WTC11 (cell line): ENCODE data around the gene ACOXL. TPM values are rescaled to one million over a fixed set of nuclear protein-coding genes. Genes with fewer than 3 reads are reported as not detected.
A peak's percentile ranks its signal among the peaks of the same experiment; 100 is the strongest.

Experiments used
- ATAC-seq: fragments of 200-7000 bp; cut with Tn5 transposase; 2 replicates; pipeline ENCODE4 v1.10.0; 2021; ENCODE audit warnings: mild to moderate bottlenecking, moderate library complexity
- CTCF ChIA-PET: fragments of 300-600 bp; sonication (Branson Sonifier 250); formaldehyde crosslinking; loops from one replicate; lab custom pipeline; 2021; ENCODE audit warnings: antibody characterized with exemption; lab: Charles Lee
- POLR2A ChIA-PET: fragments of 350-600 bp; sonication (Branson Sonifier 250); formaldehyde crosslinking; loops from one replicate; lab custom pipeline; 2021; ENCODE audit warnings: antibody characterized with exemption; lab: Charles Lee
- DNase-seq: peaks from one replicate; pipeline ENCODE4 v3.0.0; 2021; ENCODE audit warnings: low spot score
- H3K27ac Mint-ChIP-seq: 2 replicates; pipeline ENCODE4 v1.8.0; 2021; ENCODE audit warnings: mixed read lengths
- H3K27me3 Mint-ChIP-seq: 2 replicates; pipeline ENCODE4 v1.8.0; 2021; ENCODE audit warnings: low read depth, mild to moderate bottlenecking, moderate library complexity, mixed read lengths
- H3K36me3 Mint-ChIP-seq: 2 replicates; pipeline ENCODE4 v1.8.0; 2021; ENCODE audit warnings: mixed read lengths
- H3K4me1 Mint-ChIP-seq: 2 replicates; pipeline ENCODE4 v1.8.0; 2022; ENCODE audit warnings: mixed read lengths
- H3K4me3 Mint-ChIP-seq: 2 replicates; pipeline ENCODE4 v1.8.0; 2021; ENCODE audit warnings: mild to moderate bottlenecking, moderate library complexity, mixed read lengths
- H3K9me3 Mint-ChIP-seq: 2 replicates; pipeline ENCODE4 v1.8.0; 2021; ENCODE audit warnings: mixed read lengths
- ATF1 ChIP-seq: sonication (generic); formaldehyde crosslinking; IDR thresholded peaks from 2 replicates; pipeline ENCODE4 v1.8.1; 2023; ENCODE audit warnings: mild to moderate bottlenecking, moderate library complexity, missing genetic modification reagents
- E2F4 ChIP-seq: sonication (generic); formaldehyde crosslinking; IDR thresholded peaks from 2 replicates; pipeline ENCODE4 v1.8.1; 2022; ENCODE audit warnings: low read depth, mild to moderate bottlenecking, moderate library complexity, missing genetic modification reagents, borderline replicate concordance
- KAT7 ChIP-seq: sonication (generic); formaldehyde crosslinking; IDR thresholded peaks from 2 replicates; pipeline ENCODE4 v1.8.1; 2023; ENCODE audit warnings: missing genetic modification reagents, mild to moderate bottlenecking, borderline replicate concordance
- MYBL2 ChIP-seq: sonication (generic); formaldehyde crosslinking; IDR thresholded peaks from 2 replicates; pipeline ENCODE4 v1.8.1; 2023; ENCODE audit warnings: mild to moderate bottlenecking, moderate library complexity, missing genetic modification reagents
- NR1H2 ChIP-seq: sonication (generic); formaldehyde crosslinking; IDR thresholded peaks from 2 replicates; pipeline ENCODE4 v1.9.0; 2021; ENCODE audit warnings: mild to moderate bottlenecking, moderate library complexity, missing genetic modification reagents
- OVOL2 ChIP-seq: fragments of 250-450 bp; sonication (Bioruptor Pico); IDR thresholded peaks from 2 replicates; pipeline ENCODE4 v1.9.0; 2021; ENCODE audit warnings: mild to moderate bottlenecking, borderline replicate concordance
- RORB ChIP-seq: fragments of 250-450 bp; sonication (Bioruptor Pico); IDR thresholded peaks from 2 replicates; pipeline ENCODE4 v1.9.0; 2021; ENCODE audit warnings: mild to moderate bottlenecking
- SP1 ChIP-seq: sonication (generic); formaldehyde crosslinking; conservative IDR thresholded peaks from 2 replicates; pipeline ENCODE4 v1.8.1; 2022; ENCODE audit warnings: missing genetic modification reagents
- ZBTB43 ChIP-seq: sonication (generic); formaldehyde crosslinking; IDR thresholded peaks from 2 replicates; pipeline ENCODE4 v1.8.1; 2023; ENCODE audit warnings: mild to moderate bottlenecking, missing genetic modification reagents
- total RNA-seq: library from RNA; stranded (reverse); gene quantifications from 3 replicates; pipeline ENCODE4 v1.2.3, GENCODE V29; 2021
- TF ChIP-seq, protein P1 (sequence below): fragments of 250-450 bp; sonication (Bioruptor Pico); IDR thresholded peaks from 2 replicates; pipeline ENCODE4 v1.9.0; 2021; ENCODE audit warnings: mild to moderate bottlenecking
- TF ChIP-seq, protein P2 (sequence below): sonication (generic); formaldehyde crosslinking; IDR thresholded peaks from 2 replicates; pipeline ENCODE4 v1.8.1; 2023; ENCODE audit warnings: mild to moderate bottlenecking, moderate library complexity, missing genetic modification reagents
- TF ChIP-seq, protein P3 (sequence below): fragments of 250-450 bp; sonication (Bioruptor Pico); IDR thresholded peaks from 2 replicates; pipeline ENCODE4 v1.9.0; 2021; ENCODE audit warnings: mild to moderate bottlenecking
- TF ChIP-seq, protein P4 (sequence below): sonication (generic); formaldehyde crosslinking; IDR thresholded peaks from 2 replicates; pipeline ENCODE4 v1.8.1; 2023; ENCODE audit warnings: mild to moderate bottlenecking, missing genetic modification reagents, borderline replicate concordance

The ACOXL gene
- total RNA-seq, 1 experiment from 2014 or later = 14.9 TPM

GRCh38 chr2:111122631-111123421 is 390.5 kb downstream of the ACOXL start (continued):
- TF ChIP-seq ZBTB43 (CRISPR knock-in tag) = peak; percentile 41; the same call in 1 of the 2 replicates
- TF ChIP-seq NR1H2 = no peak
- TF ChIP-seq, protein P1, sequence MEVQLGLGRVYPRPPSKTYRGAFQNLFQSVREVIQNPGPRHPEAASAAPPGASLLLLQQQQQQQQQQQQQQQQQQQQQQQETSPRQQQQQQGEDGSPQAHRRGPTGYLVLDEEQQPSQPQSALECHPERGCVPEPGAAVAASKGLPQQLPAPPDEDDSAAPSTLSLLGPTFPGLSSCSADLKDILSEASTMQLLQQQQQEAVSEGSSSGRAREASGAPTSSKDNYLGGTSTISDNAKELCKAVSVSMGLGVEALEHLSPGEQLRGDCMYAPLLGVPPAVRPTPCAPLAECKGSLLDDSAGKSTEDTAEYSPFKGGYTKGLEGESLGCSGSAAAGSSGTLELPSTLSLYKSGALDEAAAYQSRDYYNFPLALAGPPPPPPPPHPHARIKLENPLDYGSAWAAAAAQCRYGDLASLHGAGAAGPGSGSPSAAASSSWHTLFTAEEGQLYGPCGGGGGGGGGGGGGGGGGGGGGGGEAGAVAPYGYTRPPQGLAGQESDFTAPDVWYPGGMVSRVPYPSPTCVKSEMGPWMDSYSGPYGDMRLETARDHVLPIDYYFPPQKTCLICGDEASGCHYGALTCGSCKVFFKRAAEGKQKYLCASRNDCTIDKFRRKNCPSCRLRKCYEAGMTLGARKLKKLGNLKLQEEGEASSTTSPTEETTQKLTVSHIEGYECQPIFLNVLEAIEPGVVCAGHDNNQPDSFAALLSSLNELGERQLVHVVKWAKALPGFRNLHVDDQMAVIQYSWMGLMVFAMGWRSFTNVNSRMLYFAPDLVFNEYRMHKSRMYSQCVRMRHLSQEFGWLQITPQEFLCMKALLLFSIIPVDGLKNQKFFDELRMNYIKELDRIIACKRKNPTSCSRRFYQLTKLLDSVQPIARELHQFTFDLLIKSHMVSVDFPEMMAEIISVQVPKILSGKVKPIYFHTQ = no peak
- TF ChIP-seq OVOL2 (CRISPR knock-in tag) = no peak

DNA sequence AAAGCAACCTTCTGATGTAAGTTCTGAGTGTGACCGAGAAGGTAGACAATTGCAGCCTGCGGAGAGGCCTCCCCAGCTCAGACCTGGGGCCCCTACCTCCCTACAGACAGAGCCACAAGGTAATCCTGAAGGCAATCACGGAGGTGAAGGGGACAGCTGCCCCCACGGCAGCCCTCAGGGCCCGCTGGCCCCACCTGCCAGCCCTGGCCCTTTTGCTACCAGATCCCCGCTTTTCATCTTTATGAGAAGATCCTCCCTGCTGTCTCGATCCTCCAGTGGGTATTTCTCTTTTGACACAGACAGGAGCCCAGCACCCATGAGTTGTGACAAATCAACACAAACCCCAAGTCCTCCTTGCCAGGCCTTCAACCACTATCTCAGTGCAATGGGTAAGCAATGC is 391.4 kb downstream of the ACOXL start:
- Mint-ChIP-seq H3K27me3 (peaks cover 29% of the 10 kb centered on the region), H3K9me3 (no peaks in the 10 kb centered on the region), H3K36me3 (peaks cover 46% of the 10 kb centered on the region), H3K4me3 (peak overlapping the region; percentile 84), H3K4me1 (peaks cover 19% of the 10 kb centered on the region), H3K27ac (peak overlapping the region; percentile 38)
- ChIA-PET CTCF (no interaction called here), POLR2A (no interaction called here)
- TF ChIP-seq KAT7 (CRISPR knock-in tag) = no peak
- TF ChIP-seq RORB (CRISPR knock-in tag) = no peak
- TF ChIP-seq MYBL2 = no peak
- no peak for TF ChIP-seq E2F4
- TF ChIP-seq, protein P2, sequence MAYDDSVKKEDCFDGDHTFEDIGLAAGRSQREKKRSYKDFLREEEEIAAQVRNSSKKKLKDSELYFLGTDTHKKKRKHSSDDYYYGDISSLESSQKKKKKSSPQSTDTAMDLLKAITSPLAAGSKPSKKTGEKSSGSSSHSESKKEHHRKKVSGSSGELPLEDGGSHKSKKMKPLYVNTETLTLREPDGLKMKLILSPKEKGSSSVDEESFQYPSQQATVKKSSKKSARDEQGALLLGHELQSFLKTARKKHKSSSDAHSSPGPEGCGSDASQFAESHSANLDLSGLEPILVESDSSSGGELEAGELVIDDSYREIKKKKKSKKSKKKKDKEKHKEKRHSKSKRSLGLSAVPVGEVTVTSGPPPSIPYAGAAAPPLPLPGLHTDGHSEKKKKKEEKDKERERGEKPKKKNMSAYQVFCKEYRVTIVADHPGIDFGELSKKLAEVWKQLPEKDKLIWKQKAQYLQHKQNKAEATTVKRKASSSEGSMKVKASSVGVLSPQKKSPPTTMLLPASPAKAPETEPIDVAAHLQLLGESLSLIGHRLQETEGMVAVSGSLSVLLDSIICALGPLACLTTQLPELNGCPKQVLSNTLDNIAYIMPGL (CRISPR knock-in tag) = no peak
- TF ChIP-seq, protein P3, sequence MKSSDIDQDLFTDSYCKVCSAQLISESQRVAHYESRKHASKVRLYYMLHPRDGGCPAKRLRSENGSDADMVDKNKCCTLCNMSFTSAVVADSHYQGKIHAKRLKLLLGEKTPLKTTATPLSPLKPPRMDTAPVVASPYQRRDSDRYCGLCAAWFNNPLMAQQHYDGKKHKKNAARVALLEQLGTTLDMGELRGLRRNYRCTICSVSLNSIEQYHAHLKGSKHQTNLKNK (CRISPR knock-in tag) = no peak
- no peak for TF ChIP-seq ATF1 (CRISPR knock-in tag)
- TF ChIP-seq, protein P4, sequence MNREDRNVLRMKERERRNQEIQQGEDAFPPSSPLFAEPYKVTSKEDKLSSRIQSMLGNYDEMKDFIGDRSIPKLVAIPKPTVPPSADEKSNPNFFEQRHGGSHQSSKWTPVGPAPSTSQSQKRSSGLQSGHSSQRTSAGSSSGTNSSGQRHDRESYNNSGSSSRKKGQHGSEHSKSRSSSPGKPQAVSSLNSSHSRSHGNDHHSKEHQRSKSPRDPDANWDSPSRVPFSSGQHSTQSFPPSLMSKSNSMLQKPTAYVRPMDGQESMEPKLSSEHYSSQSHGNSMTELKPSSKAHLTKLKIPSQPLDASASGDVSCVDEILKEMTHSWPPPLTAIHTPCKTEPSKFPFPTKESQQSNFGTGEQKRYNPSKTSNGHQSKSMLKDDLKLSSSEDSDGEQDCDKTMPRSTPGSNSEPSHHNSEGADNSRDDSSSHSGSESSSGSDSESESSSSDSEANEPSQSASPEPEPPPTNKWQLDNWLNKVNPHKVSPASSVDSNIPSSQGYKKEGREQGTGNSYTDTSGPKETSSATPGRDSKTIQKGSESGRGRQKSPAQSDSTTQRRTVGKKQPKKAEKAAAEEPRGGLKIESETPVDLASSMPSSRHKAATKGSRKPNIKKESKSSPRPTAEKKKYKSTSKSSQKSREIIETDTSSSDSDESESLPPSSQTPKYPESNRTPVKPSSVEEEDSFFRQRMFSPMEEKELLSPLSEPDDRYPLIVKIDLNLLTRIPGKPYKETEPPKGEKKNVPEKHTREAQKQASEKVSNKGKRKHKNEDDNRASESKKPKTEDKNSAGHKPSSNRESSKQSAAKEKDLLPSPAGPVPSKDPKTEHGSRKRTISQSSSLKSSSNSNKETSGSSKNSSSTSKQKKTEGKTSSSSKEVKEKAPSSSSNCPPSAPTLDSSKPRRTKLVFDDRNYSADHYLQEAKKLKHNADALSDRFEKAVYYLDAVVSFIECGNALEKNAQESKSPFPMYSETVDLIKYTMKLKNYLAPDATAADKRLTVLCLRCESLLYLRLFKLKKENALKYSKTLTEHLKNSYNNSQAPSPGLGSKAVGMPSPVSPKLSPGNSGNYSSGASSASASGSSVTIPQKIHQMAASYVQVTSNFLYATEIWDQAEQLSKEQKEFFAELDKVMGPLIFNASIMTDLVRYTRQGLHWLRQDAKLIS = no peak
- no peak for TF ChIP-seq SP1
- no peak for TF ChIP-seq OVOL2 (CRISPR knock-in tag)
- ATAC-seq = no peak
- no peak for DNase-seq
